Measurements from ENCODE around the gene DUS3L.

The DUS3L gene

DNA sequence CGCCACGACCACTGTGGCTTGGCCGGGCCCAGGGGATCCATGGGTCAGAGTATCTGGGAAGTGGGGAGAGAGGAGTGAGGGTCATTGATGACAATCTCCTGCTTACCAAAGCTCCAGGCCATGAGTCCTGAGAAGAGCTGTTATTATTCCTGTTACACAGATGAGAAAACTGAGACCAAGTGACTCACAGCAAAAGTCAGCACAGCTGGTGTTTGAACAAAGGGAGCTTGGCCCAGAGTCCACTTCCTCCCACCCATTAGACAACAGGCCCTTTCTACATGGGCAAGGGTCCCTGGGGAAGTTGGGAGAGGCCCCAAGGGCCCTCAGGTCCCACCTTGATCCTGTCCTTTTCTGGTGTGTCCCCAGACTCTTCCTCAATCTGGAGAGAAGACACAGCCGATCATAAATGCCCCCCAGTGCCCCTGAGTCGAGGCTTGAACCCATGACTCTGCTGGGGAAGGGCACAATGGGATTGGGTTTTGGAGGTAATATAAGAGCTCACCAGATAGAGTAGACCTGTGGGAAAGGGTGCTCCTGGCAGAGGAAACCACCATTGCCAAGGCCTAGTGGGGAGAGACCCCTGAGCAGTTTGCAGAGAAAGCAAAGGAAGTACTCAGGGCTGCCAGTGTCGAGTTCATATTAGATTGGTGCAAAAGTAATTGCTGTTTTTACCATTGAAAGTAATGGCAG, 41.7 kb upstream of the DUS3L start:
- POLR2A ChIA-PET (ENCODE audit: low non-redundant PET): interaction anchor here (0.7 kb wide), 1 partner anchor 441 kb away, joined by 3 read pairs; no protein-coding TSS in a partner anchor
- TF ChIP-seq, protein P1, sequence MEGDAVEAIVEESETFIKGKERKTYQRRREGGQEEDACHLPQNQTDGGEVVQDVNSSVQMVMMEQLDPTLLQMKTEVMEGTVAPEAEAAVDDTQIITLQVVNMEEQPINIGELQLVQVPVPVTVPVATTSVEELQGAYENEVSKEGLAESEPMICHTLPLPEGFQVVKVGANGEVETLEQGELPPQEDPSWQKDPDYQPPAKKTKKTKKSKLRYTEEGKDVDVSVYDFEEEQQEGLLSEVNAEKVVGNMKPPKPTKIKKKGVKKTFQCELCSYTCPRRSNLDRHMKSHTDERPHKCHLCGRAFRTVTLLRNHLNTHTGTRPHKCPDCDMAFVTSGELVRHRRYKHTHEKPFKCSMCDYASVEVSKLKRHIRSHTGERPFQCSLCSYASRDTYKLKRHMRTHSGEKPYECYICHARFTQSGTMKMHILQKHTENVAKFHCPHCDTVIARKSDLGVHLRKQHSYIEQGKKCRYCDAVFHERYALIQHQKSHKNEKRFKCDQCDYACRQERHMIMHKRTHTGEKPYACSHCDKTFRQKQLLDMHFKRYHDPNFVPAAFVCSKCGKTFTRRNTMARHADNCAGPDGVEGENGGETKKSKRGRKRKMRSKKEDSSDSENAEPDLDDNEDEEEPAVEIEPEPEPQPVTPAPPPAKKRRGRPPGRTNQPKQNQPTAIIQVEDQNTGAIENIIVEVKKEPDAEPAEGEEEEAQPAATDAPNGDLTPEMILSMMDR (conservative IDR thresholded peaks at IDR 0.05; ENCODE audit: low read depth): no peak
- no peak overlapping the region for H3K27ac ChIP-seq
- CTCF ChIA-PET: no interaction called here
- DNase-seq (ENCODE audit: low spot score): no peak

DNA sequence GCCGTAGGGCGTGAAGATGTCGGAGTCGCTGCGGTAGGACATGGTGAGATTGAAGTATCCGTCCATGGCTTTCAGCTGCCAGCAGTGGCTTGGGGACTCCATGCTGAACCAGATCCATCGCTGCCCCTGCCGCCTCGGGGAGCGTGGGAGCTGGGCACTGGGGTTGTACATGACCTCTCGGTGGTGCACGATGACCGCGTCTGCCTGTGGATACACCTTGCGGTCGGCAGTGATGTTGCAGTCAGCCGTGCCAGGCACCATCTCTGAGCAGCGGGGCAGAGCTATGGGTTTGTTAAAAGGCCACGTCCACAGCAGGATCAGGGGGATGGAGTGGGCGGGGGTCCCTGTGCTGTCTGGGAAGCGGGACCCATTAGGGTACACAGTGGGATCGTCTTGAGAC, 41.1 kb upstream of the DUS3L start:
- DNase-seq (ENCODE audit: low spot score): no peak
- ChIA-PET CTCF (no interaction called here), POLR2A (ENCODE audit: low non-redundant PET) (no interaction called here)
- no peak overlapping the region for H3K27ac ChIP-seq
- TF ChIP-seq, protein P1 (conservative IDR thresholded peaks at IDR 0.05; ENCODE audit: low read depth): no peak

DNA sequence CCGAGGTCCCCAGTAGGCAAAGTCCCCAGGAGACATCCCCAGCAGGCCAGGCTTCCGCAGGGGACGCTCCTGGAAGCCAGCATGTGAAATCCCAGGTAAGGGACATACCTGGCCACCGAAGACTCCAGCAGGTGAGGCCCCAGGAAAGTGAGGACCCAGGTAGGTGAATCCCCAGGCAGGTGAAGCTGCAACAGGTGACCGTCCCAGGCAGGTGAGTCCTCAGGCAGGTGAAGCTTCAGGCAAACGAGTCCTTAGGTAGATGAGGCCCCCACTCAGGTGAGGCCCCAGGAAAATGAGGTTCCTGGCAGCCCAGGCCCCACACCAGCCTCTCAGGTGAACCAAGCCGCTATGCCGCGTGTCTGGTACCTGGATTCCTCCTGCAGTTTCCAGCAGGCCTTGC, 40.2 kb upstream of the DUS3L start:
- POLR2A ChIA-PET (ENCODE audit: low non-redundant PET): no interaction called here
- no peak overlapping the region for H3K27ac ChIP-seq
- CTCF ChIA-PET: no interaction called here
- TF ChIP-seq, protein P1 (conservative IDR thresholded peaks at IDR 0.05; ENCODE audit: low read depth): no peak
- DNase-seq (ENCODE audit: low spot score): no peak

DNA sequence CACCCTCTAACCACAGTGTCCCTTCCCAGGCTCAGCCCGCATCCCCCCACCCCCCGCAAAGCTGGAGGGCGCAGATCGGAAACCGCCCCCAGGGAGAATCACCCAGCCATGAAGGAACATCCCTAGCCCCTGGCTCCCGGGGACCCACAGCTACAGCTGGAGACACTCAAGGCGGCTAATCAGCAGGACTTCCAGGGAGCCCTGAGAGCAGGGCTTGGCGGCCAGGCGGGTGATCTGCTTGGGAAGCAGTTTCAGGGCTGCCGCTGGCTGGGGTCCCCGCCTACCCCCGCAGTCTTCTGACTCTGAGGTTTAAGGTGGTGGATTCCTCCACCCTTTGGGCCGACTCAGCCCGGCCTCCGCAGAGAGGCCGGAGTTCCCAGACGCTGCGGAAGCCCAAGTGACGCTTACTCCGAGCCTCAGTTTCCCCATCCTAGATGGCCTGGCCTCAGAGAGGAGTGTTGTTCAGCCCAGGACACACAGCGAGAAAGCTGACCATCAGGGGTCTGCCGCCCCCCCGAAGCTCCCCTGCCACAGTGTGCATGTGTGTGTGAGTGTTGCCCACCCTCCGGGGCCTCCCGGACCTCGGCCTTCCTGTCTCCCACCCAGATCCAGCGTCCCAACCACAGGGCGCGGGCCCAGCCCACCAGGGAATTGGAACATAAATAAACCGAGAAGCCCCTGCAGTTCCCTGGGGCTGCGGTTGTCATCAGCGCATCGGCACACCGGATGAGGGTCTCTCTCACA, 38.8 kb upstream of the DUS3L start:
- TF ChIP-seq, protein P1 (conservative IDR thresholded peaks at IDR 0.05; ENCODE audit: low read depth): no peak
- ChIA-PET CTCF (interaction anchor here (0.6 to 1.2 kb wide), 2 partner anchors 26 kb away, joined by 3 read pairs; no protein-coding TSS in a partner anchor), POLR2A (ENCODE audit: low non-redundant PET) (interaction anchor here (1.0 to 1.9 kb wide), 2 partner anchors 11 to 84 kb away, joined by 5 to 12 read pairs; partner anchors contain the start of gene CAPS)
- peak overlapping the region; percentile 89; the same call in 1 of the 2 replicates for H3K27ac ChIP-seq
- DNase-seq (ENCODE audit: low spot score): no peak

DNA sequence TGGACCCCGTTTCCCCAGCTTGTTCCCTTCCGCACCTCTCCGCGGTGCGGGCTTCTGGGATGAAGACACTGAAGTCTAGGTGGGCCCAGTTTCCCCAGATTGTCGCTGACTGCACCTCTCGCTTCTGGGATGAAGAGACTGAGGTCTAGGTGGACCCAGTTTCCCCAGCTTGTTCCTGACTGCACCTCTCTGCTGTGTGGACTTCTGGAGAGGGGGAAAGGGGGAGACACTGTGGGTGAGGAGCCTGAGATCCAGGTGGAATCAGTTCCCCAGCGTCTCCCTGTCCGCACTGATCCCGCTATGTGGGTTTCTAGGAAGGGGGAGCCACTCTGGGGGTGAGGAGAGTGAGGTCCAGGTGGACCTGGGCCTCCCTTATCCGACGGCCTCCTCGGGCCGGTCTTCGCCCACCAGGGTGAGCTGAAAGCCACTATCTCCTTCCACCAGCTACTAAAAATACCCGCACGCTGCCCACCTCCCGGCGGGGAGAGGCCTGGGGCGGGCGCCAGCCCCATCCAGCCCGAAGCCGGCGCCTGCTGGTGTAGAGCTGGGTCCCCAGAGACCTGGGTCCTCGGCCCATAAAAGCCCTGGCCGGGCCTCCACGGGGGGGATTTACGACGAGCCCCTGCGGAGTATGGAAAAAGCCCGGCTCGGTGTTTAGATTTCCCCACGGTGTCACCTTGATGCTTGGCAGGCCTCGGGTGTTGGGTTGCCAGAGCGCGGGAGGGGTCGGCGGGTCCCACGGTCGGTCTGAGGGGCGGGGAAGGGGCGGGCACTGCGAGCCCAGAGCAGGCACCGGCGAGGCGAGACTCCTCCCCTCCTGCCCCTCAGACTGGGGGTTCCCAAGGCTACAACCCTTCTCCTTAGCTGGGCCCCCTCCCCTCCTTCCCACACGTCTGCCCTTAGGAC, 38.0 kb upstream of the DUS3L start:
- ChIA-PET POLR2A (ENCODE audit: low non-redundant PET) (interaction anchor here (0.5 to 1.9 kb wide), 6 partner anchors 12 to 113 kb away, joined by 3 to 14 read pairs (median 4); partner anchors contain the start of genes CAPS and NDUFA11), CTCF (interaction anchor here (1.1 to 1.5 kb wide), 3 partner anchors 25 to 31 kb away, joined by 3 to 11 read pairs (median 5); no protein-coding TSS in a partner anchor)
- no peak for DNase-seq (ENCODE audit: low spot score)
- peak overlapping the region; percentile 89 for H3K27ac ChIP-seq
- TF ChIP-seq, protein P1 (conservative IDR thresholded peaks at IDR 0.05; ENCODE audit: low read depth): no peak
